HepG2 (cell line): ENCODE measurements around the gene GDF11. TPM values are rescaled to one million over a fixed set of nuclear protein-coding genes. Genes with fewer than 3 reads are reported as not detected.
A peak's percentile ranks its signal among the peaks of the same experiment; 100 is the strongest.

Experiments
- ATF7 ChIP-seq, 2 experiments: fragments of 450-650 bp in 1 of 2; sonication (generic) in 1 of 2; formaldehyde crosslinking in 1 of 2; IDR thresholded peaks; 2 replicates each; pipeline versions ENCODE4 v1.4.0 to v1.6.1; 2016 to 2020; ENCODE audit warnings: antibody characterized with exemption in 1 of 2, mild to moderate bottlenecking in 1 of 2, missing genetic modification reagents in 1 of 2
- GPN1 ChIP-seq: sonication (generic); formaldehyde crosslinking; IDR thresholded peaks from 2 replicates; pipeline ENCODE4 v1.5.1; 2020; ENCODE audit warnings: missing genetic modification reagents, borderline replicate concordance
- HOXD1 ChIP-seq: sonication (generic); formaldehyde crosslinking; IDR thresholded peaks from 2 replicates; pipeline ENCODE4 v1.5.0; 2020; ENCODE audit warnings: missing genetic modification reagents
- MZF1 ChIP-seq: sonication (generic); formaldehyde crosslinking; IDR thresholded peaks from 2 replicates; pipeline ENCODE4 v1.8.1; 2023; ENCODE audit warnings: mild to moderate bottlenecking, missing genetic modification reagents, borderline replicate concordance
- NFE2 ChIP-seq: sonication (generic); formaldehyde crosslinking; IDR thresholded peaks from 2 replicates; pipeline ENCODE4 v1.4.0; 2020; ENCODE audit warnings: missing genetic modification reagents
- NFRKB ChIP-seq: fragments of 450-650 bp; IDR thresholded peaks from 2 replicates; pipeline ENCODE4 v1.6.1; 2017
- UBTF ChIP-seq: sonication (generic); formaldehyde crosslinking; IDR thresholded peaks from 2 replicates; pipeline ENCODE4 v1.4.0; 2020; ENCODE audit warnings: mild to moderate bottlenecking, missing genetic modification reagents
- ZBTB10 ChIP-seq: sonication (generic); formaldehyde crosslinking; IDR thresholded peaks from 2 replicates; pipeline ENCODE4 v1.4.0; 2020; ENCODE audit warnings: missing genetic modification reagents, borderline replicate concordance
- ZNF263 ChIP-seq: sonication (generic); formaldehyde crosslinking; IDR thresholded peaks from 2 replicates; pipeline ENCODE4 v1.4.0; 2020; ENCODE audit warnings: missing genetic modification reagents
- ZNF33B ChIP-seq: sonication (generic); formaldehyde crosslinking; IDR thresholded peaks from 2 replicates; pipeline ENCODE4 v1.5.1; 2020; ENCODE audit warnings: mild to moderate bottlenecking, missing genetic modification reagents
- ZNF644 ChIP-seq: IDR thresholded peaks from 2 replicates; pipeline ENCODE4 v1.6.1; 2016; ENCODE audit warnings: low read depth
- ZSCAN31 ChIP-seq: sonication (generic); formaldehyde crosslinking; IDR thresholded peaks from 2 replicates; pipeline ENCODE4 v1.5.0; 2020; ENCODE audit warnings: low read depth, mild to moderate bottlenecking, missing genetic modification reagents
- polyA plus RNA-seq, 8 experiments: library from polyadenylated mRNA; depleted of rRNA in 3 of 8; stranded (reverse) in 7 of 8; unstranded in 1 of 8; fragments of >200 nt; fragmentation: Illumina TruSeq in 4 of 8; extraction: Trizol in 4 of 8; gene quantifications; 2 replicates each; pipeline versions ENCODE4 v1.2.1 to v1.2.3, GENCODE V29; 2011 to 2016; ENCODE audit warnings: low read depth in 4 of 8, missing spikeins in 1 of 8, mixed read lengths in 1 of 8; ENCODE audit not compliant: insufficient read depth in 1 of 8
- total RNA-seq, 5 experiments: library from RNA; depleted of rRNA; stranded (reverse); fragments of >200 nt; fragmentation: Illumina TruSeq; extraction: Trizol; gene quantifications; 2 replicates each; pipeline ENCODE4 v1.2.3, GENCODE V29; 2016; ENCODE audit warnings: low read depth in 1 of 5
- TF ChIP-seq, protein P1 (sequence below): sonication (generic); formaldehyde crosslinking; conservative IDR thresholded peaks from 2 replicates; pipeline ENCODE4 v1.8.1; 2023; ENCODE audit warnings: missing genetic modification reagents

Gene GDF11
- total and polyA plus RNA-seq, 2 of the 13 experiments (the other 11 are each of a cell fraction or from before 2014, with no cell fraction given) = 0.63 to 1.5 TPM

- TF ChIP-seq ZBTB10 (no peak), ZSCAN31 (peak; percentile 35; the same call in 1 of the 2 replicates), NFRKB (no peak), MZF1 (CRISPR knock-in tag) (no peak), ZNF644 (CRISPR knock-in tag) (no peak), ATF7 (IDR thresholded peaks at IDR 0.05) (no peak), ATF7 (CRISPR knock-in tag; IDR thresholded peaks at IDR 0.05) (no peak), GPN1 (CRISPR knock-in tag) (no peak), HOXD1 (CRISPR knock-in tag) (0 out of 2 replicates have a peak, but pooled peaks have one; percentile 34), ZNF263 (CRISPR knock-in tag) (peak; percentile 34), UBTF (CRISPR knock-in tag) (0 out of 2 replicates have a peak, but pooled peaks have one; percentile 7), NFE2 (no peak), ZNF33B (CRISPR knock-in tag) (no peak)
- TF ChIP-seq, protein P1, sequence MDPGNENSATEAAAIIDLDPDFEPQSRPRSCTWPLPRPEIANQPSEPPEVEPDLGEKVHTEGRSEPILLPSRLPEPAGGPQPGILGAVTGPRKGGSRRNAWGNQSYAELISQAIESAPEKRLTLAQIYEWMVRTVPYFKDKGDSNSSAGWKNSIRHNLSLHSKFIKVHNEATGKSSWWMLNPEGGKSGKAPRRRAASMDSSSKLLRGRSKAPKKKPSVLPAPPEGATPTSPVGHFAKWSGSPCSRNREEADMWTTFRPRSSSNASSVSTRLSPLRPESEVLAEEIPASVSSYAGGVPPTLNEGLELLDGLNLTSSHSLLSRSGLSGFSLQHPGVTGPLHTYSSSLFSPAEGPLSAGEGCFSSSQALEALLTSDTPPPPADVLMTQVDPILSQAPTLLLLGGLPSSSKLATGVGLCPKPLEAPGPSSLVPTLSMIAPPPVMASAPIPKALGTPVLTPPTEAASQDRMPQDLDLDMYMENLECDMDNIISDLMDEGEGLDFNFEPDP = no peak
Measured at GRCh38 chr12:55743406-55744339, 751 bp downstream of the GDF11 start (continued).
